ENCODE data around the gene PRX. TPM values are rescaled to one million over a fixed set of nuclear protein-coding genes. Genes with fewer than 3 reads are reported as not detected.

Gene PRX
- total RNA-seq, 2 donors from 2014 or later, result 1.4 to 1.7 TPM

DNA sequence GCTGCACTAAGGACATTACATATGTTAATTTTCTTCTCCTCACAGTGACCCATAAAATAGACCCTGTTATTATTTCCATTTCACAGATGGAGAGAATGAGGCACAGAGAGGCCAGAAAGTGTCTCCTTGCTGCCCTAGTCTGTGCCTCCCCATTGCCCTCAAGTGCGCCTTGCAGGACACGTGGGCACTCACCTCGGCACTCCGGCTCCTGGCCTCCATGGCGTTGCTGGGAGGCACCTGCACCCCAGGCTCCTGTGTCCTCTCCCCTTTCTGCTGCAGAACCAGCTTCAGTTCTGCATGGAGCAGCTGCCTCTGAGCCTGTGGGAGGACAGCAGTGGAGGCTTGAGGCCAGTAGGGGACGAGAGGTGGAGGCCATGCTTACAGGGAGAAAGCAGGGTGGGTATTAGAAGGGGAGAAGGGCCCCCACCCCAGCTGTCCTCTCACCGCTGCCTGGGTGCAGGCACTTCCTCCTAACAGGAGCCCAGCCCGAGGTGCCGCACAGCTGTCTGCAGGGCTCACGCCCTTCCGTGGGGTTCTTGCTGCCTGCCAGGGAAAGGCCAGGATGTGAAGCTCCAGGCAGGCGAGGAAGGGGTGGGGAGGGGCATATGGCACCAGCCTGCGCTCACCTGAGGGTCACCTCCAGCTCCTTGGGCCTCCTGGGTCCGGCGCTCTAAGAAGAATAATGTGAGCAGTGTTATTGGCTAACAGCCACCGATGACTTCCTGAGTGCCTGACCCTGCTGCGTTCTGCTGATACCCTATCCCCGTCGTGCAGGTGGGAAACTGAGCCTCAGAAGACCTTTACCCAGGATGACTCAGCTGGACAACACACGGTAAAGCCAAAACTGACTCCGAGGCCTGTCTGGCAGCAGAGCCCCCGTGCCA lies 5.2 kb downstream of the PRX start:
- TF ChIP-seq, protein P1, sequence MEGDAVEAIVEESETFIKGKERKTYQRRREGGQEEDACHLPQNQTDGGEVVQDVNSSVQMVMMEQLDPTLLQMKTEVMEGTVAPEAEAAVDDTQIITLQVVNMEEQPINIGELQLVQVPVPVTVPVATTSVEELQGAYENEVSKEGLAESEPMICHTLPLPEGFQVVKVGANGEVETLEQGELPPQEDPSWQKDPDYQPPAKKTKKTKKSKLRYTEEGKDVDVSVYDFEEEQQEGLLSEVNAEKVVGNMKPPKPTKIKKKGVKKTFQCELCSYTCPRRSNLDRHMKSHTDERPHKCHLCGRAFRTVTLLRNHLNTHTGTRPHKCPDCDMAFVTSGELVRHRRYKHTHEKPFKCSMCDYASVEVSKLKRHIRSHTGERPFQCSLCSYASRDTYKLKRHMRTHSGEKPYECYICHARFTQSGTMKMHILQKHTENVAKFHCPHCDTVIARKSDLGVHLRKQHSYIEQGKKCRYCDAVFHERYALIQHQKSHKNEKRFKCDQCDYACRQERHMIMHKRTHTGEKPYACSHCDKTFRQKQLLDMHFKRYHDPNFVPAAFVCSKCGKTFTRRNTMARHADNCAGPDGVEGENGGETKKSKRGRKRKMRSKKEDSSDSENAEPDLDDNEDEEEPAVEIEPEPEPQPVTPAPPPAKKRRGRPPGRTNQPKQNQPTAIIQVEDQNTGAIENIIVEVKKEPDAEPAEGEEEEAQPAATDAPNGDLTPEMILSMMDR (IDR thresholded peaks at IDR 0.05), result no peak
- Histone ChIP-seq H3K9me3 (no peaks in the 10 kb centered on the region), H3K4me1 (no peaks in the 10 kb centered on the region), H3K36me3 (no peaks in the 10 kb centered on the region), H3K4me3 (no peak overlapping the region), H3K27me3 (no peaks in the 10 kb centered on the region), H3K9ac (ENCODE audit: low read depth in 2 of 2, low read length in 2 of 2) (no peak overlapping the region), H3K27ac (no peak overlapping the region)
- no peak for DNase-seq
- intact Hi-C loops (cut with DNase I), result no loop called here

DNA sequence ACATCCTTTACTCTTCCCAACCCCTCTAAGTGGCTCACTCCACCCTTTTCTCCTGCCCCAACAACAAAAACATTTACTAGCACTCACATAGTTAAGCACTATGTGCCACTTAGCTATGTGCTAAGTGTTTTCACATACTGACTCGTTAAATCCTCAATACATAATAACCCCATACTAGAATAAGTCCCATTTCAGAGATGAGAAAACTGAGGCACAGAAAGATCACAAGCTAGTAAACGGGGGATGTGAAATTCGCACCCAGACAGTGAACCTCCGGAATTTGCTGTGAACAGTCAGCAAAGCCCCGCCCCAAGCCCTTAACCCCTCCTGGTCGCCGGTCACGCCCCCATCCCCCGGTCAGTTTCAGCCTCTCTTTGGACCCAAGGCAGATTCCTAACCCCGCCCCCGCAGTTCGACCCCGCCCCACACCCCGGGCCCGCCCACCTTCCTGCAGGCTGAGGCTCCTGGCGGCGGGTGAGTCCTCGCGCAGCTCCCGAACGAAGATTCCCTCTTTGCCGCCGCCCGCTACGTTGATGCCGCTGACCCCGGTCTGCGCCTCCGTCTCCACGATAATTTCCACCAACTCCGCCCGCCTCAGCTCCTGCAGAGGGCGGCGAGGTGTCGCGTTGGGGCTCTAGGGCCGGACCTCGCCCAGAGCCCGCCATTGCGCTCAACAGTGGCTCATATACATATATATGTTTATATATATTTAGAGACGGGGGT lies 9.8 kb downstream of the PRX start:
- Histone ChIP-seq H3K27ac (peak overlapping the region; percentile 65), H3K36me3 (no peaks in the 10 kb centered on the region), H3K9me3 (no peaks in the 10 kb centered on the region), H3K4me3 (peak overlapping the region; percentile 60), H3K4me1 (no peaks in the 10 kb centered on the region), H3K27me3 (no peaks in the 10 kb centered on the region), H3K9ac (ENCODE audit: low read depth in 2 of 2, low read length in 2 of 2) (peak overlapping the region; percentile 28 to 64)
- intact Hi-C loops (cut with DNase I), result no loop called here
- TF ChIP-seq, protein P1 (IDR thresholded peaks at IDR 0.05), result no peak
- peak; percentile 96 for DNase-seq

- Histone ChIP-seq H3K4me3 (no peak overlapping the region), H3K27me3 (no peaks in the 10 kb centered on the region), H3K27ac (no peak overlapping the region), H3K4me1 (no peaks in the 10 kb centered on the region), H3K36me3 (no peaks in the 10 kb centered on the region), H3K9me3 (no peaks in the 10 kb centered on the region), H3K9ac (ENCODE audit: low read depth in 2 of 2, low read length in 2 of 2) (no peak overlapping the region)
- intact Hi-C loops (cut with DNase I), result no loop called here
- DNase-seq, result no peak
- TF ChIP-seq, protein P1 (IDR thresholded peaks at IDR 0.05), result no peak
These were observed 12.6 kb downstream of the PRX start for GRCh38 chr19:40400559-40400958.

GRCh38 chr19:40398417-40399131 lies 14.6 kb downstream of the PRX start:
- no peak overlapping the region for H3K27ac ChIP-seq
- H3K4me1 ChIP-seq, result no peaks in the 10 kb centered on the region
- H3K9ac ChIP-seq (ENCODE audit: low read depth in 2 of 2, low read length in 2 of 2), result no peak overlapping the region
- H3K9me3 ChIP-seq, result no peaks in the 10 kb centered on the region
- H3K4me3 ChIP-seq, result no peak overlapping the region
- DNase-seq, result peak; percentile 78
- intact Hi-C loops (cut with DNase I), result no loop called here
- TF ChIP-seq, protein P1 (IDR thresholded peaks at IDR 0.05), result no peak
- H3K36me3 ChIP-seq, result no peaks in the 10 kb centered on the region
- no peaks in the 10 kb centered on the region for H3K27me3 ChIP-seq

GRCh38 chr19:40397568-40397906 lies 15.6 kb downstream of the PRX start:
- no peaks in the 10 kb centered on the region for H3K27me3 ChIP-seq
- no peaks in the 10 kb centered on the region for H3K36me3 ChIP-seq
- intact Hi-C loops (cut with DNase I), result no loop called here
- TF ChIP-seq, protein P1 (IDR thresholded peaks at IDR 0.05), result no peak
- H3K4me3 ChIP-seq, result no peak overlapping the region
- H3K9ac ChIP-seq (ENCODE audit: low read depth in 2 of 2, low read length in 2 of 2), result no peak overlapping the region
- no peaks in the 10 kb centered on the region for H3K9me3 ChIP-seq
- no peak for DNase-seq
- H3K4me1 ChIP-seq, result no peaks in the 10 kb centered on the region
- no peak overlapping the region for H3K27ac ChIP-seq

Measured in colonic mucosa (tissue), 4 donors.